ENCODE results near the gene SEMA4F. TPM values are rescaled to one million over a fixed set of nuclear protein-coding genes. Genes with fewer than 3 reads are reported as not detected.

Gene SEMA4F
- total and polyA plus RNA-seq, 4 experiments from 2014 or later: 6.8 to 21.6 (median 13.8) TPM

- intact Hi-C loops (cut with micrococcal nuclease): loop anchor here (5.0 kb wide), 1 partner anchor 934 kb away; no protein-coding TSS in a partner anchor
- DNase-seq: no peak
- Mint-ChIP-seq H3K4me1 (no peaks in the 10 kb centered on the region), H3K36me3 (peaks cover 0 to 17% of the 10 kb centered on the region in 2 donors), H3K27me3 (peaks cover 0 to 2% of the 10 kb centered on the region in 2 donors), H3K4me3 (no peak overlapping the region), H3K27ac (no peak overlapping the region), H3K9me3 (no peaks in the 10 kb centered on the region)
- CTCF ChIA-PET (ENCODE audit: partially characterized antibody): interaction anchor here (0.6 to 1.3 kb wide), 2 partner anchors 183 to 468 kb away, joined by 3 to 5 read pairs; no protein-coding TSS in a partner anchor
- H3K27ac ChIP-seq (ENCODE audit: low read depth, low read length): no peak overlapping the region
- no peaks in the 10 kb centered on the region for H3K4me1 ChIP-seq (ENCODE audit: insufficient read depth, low read length)
- POLR2A ChIA-PET (ENCODE audit: partially characterized antibody): no interaction called here
- H3K9me3 ChIP-seq (ENCODE audit: control insufficient read depth in 1 of 2, low read length in 2 of 2): no peaks in the 10 kb centered on the region
- H3K27me3 ChIP-seq (ENCODE audit: insufficient read depth, low read length): no peaks in the 10 kb centered on the region
- no peak overlapping the region for H3K4me3 ChIP-seq (ENCODE audit: low read length in 2 of 2)
- no peaks in the 10 kb centered on the region for H3K36me3 ChIP-seq (ENCODE audit: insufficient read depth, low read length)
Measured at GRCh38 chr2:74693668-74694067, 39.6 kb downstream of the SEMA4F start.

GRCh38 chr2:74694281-74694680, 40.2 kb downstream of the SEMA4F start:
- peaks cover 0 to 22% of the 10 kb centered on the region in 2 donors for H3K36me3 Mint-ChIP-seq
- no peak overlapping the region for H3K27ac ChIP-seq (ENCODE audit: low read depth, low read length)
- intact Hi-C loops (cut with micrococcal nuclease): loop anchor here (5.0 kb wide), 1 partner anchor 933 kb away; no protein-coding TSS in a partner anchor
- H3K4me3 ChIP-seq (ENCODE audit: low read length in 2 of 2): no peak overlapping the region
- ChIA-PET POLR2A (ENCODE audit: partially characterized antibody) (no interaction called here), CTCF (ENCODE audit: partially characterized antibody) (interaction anchor here (0.6 to 1.3 kb wide), 4 partner anchors 9 to 467 kb away, joined by 3 to 5 read pairs (median 3); no protein-coding TSS in a partner anchor)
- H3K27ac Mint-ChIP-seq: no peak overlapping the region
- H3K9me3 Mint-ChIP-seq: no peaks in the 10 kb centered on the region
- no peaks in the 10 kb centered on the region for H3K4me1 Mint-ChIP-seq
- H3K27me3 Mint-ChIP-seq: peaks cover 0 to 2% of the 10 kb centered on the region in 2 donors
- no peak for DNase-seq
- H3K36me3 ChIP-seq (ENCODE audit: insufficient read depth, low read length): no peaks in the 10 kb centered on the region
- H3K27me3 ChIP-seq (ENCODE audit: insufficient read depth, low read length): no peaks in the 10 kb centered on the region
- no peak overlapping the region for H3K4me3 Mint-ChIP-seq
- no peaks in the 10 kb centered on the region for H3K9me3 ChIP-seq (ENCODE audit: control insufficient read depth in 1 of 2, low read length in 2 of 2)
- H3K4me1 ChIP-seq (ENCODE audit: insufficient read depth, low read length): no peaks in the 10 kb centered on the region

- ChIA-PET CTCF (ENCODE audit: partially characterized antibody) (no interaction called here), POLR2A (ENCODE audit: partially characterized antibody) (no interaction called here)
- H3K27me3 ChIP-seq (ENCODE audit: insufficient read depth, low read length): no peaks in the 10 kb centered on the region
- H3K4me3 ChIP-seq (ENCODE audit: low read length in 2 of 2): no peak overlapping the region
- no peak overlapping the region for H3K27ac ChIP-seq (ENCODE audit: low read depth, low read length)
- Mint-ChIP-seq H3K9me3 (no peaks in the 10 kb centered on the region), H3K27ac (no peak overlapping the region), H3K4me1 (peaks cover 0 to 2% (median 0%) of the 10 kb centered on the region in 4 donors), H3K4me3 (no peak overlapping the region), H3K36me3 (peaks cover 0 to 35% of the 10 kb centered on the region in 2 donors), H3K27me3 (peaks cover 0 to 3% of the 10 kb centered on the region in 2 donors)
- no peak for DNase-seq
- intact Hi-C loops (cut with micrococcal nuclease): no loop called here
- H3K9me3 ChIP-seq (ENCODE audit: control insufficient read depth in 1 of 2, low read length in 2 of 2): no peaks in the 10 kb centered on the region
- H3K4me1 ChIP-seq (ENCODE audit: insufficient read depth, low read length): no peaks in the 10 kb centered on the region
- H3K36me3 ChIP-seq (ENCODE audit: insufficient read depth, low read length): no peaks in the 10 kb centered on the region
Measured at GRCh38 chr2:74695663-74696062, 41.6 kb downstream of the SEMA4F start.

- peaks cover 0 to 2% (median 0%) of the 10 kb centered on the region in 4 donors for H3K4me1 Mint-ChIP-seq
- intact Hi-C loops (cut with micrococcal nuclease): no loop called here
- DNase-seq: no peak
- H3K27ac ChIP-seq (ENCODE audit: low read depth, low read length): no peak overlapping the region
- peaks cover 0 to 3% of the 10 kb centered on the region in 2 donors for H3K27me3 Mint-ChIP-seq
- no peaks in the 10 kb centered on the region for H3K9me3 ChIP-seq (ENCODE audit: control insufficient read depth in 1 of 2, low read length in 2 of 2)
- H3K9me3 Mint-ChIP-seq: no peaks in the 10 kb centered on the region
- CTCF ChIA-PET (ENCODE audit: partially characterized antibody): interaction anchor here (2.8 kb wide), 1 partner anchor 18 kb away, joined by 9 read pairs; no protein-coding TSS in a partner anchor
- H3K4me1 ChIP-seq (ENCODE audit: insufficient read depth, low read length): no peaks in the 10 kb centered on the region
- no peak overlapping the region for H3K4me3 Mint-ChIP-seq
- no peak overlapping the region for H3K4me3 ChIP-seq (ENCODE audit: low read length in 2 of 2)
- POLR2A ChIA-PET (ENCODE audit: partially characterized antibody): no interaction called here
- H3K27me3 ChIP-seq (ENCODE audit: insufficient read depth, low read length): no peaks in the 10 kb centered on the region
- peak overlapping the region in 1 of 7 donors; percentile 6 for H3K27ac Mint-ChIP-seq
- H3K36me3 Mint-ChIP-seq: peaks cover 5 to 44% of the 10 kb centered on the region in 2 donors
- H3K36me3 ChIP-seq (ENCODE audit: insufficient read depth, low read length): no peaks in the 10 kb centered on the region
Measured at GRCh38 chr2:74696829-74697228, 42.8 kb downstream of the SEMA4F start.

GRCh38 chr2:74700643-74701372, 46.8 kb downstream of the SEMA4F start:
- no peaks in the 10 kb centered on the region for H3K9me3 Mint-ChIP-seq
- POLR2A ChIA-PET (ENCODE audit: partially characterized antibody): no interaction called here
- H3K36me3 Mint-ChIP-seq: peaks cover 5 to 49% of the 10 kb centered on the region in 2 donors
- Histone ChIP-seq H3K4me3 (ENCODE audit: low read length in 2 of 2) (no peak overlapping the region), H3K36me3 (ENCODE audit: insufficient read depth, low read length) (no peaks in the 10 kb centered on the region), H3K27ac (ENCODE audit: low read depth, low read length) (no peak overlapping the region), H3K9me3 (ENCODE audit: control insufficient read depth in 1 of 2, low read length in 2 of 2) (no peaks in the 10 kb centered on the region), H3K27me3 (ENCODE audit: insufficient read depth, low read length) (no peaks in the 10 kb centered on the region), H3K4me1 (ENCODE audit: insufficient read depth, low read length) (no peaks in the 10 kb centered on the region)
- peaks cover 0 to 2% (median 0%) of the 10 kb centered on the region in 4 donors for H3K4me1 Mint-ChIP-seq
- CTCF ChIA-PET (ENCODE audit: partially characterized antibody): interaction anchor here (1.0 to 1.1 kb wide), 3 partner anchors 9 to 175 kb away, joined by 3 to 4 read pairs (median 3); no protein-coding TSS in a partner anchor
- DNase-seq: no peak
- H3K27me3 Mint-ChIP-seq: peaks cover 0 to 1% of the 10 kb centered on the region in 2 donors
- no peak overlapping the region for H3K27ac Mint-ChIP-seq
- no peak overlapping the region for H3K4me3 Mint-ChIP-seq
- intact Hi-C loops (cut with micrococcal nuclease): no loop called here

- H3K4me1 Mint-ChIP-seq: peaks cover 0 to 2% (median 0%) of the 10 kb centered on the region in 4 donors
- Histone ChIP-seq H3K27me3 (ENCODE audit: insufficient read depth, low read length) (no peaks in the 10 kb centered on the region), H3K4me1 (ENCODE audit: insufficient read depth, low read length) (no peaks in the 10 kb centered on the region), H3K4me3 (ENCODE audit: low read length in 2 of 2) (no peak overlapping the region), H3K27ac (ENCODE audit: low read depth, low read length) (no peak overlapping the region), H3K36me3 (ENCODE audit: insufficient read depth, low read length) (no peaks in the 10 kb centered on the region), H3K9me3 (ENCODE audit: control insufficient read depth in 1 of 2, low read length in 2 of 2) (no peaks in the 10 kb centered on the region)
- ChIA-PET CTCF (ENCODE audit: partially characterized antibody) (no interaction called here), POLR2A (ENCODE audit: partially characterized antibody) (no interaction called here)
- no peaks in the 10 kb centered on the region for H3K9me3 Mint-ChIP-seq
- no peak overlapping the region for H3K4me3 Mint-ChIP-seq
- H3K27me3 Mint-ChIP-seq: peaks cover 0 to 1% of the 10 kb centered on the region in 2 donors
- peaks cover 5 to 48% of the 10 kb centered on the region in 2 donors for H3K36me3 Mint-ChIP-seq
- H3K27ac Mint-ChIP-seq: peak overlapping the region in 1 of 7 donors; percentile 9
- intact Hi-C loops (cut with micrococcal nuclease): no loop called here
- DNase-seq: no peak
Measured at GRCh38 chr2:74702001-74702715, 48.1 kb downstream of the SEMA4F start.

- no peak overlapping the region for H3K27ac Mint-ChIP-seq
- Histone ChIP-seq H3K36me3 (ENCODE audit: insufficient read depth, low read length) (no peaks in the 10 kb centered on the region), H3K4me3 (ENCODE audit: low read length in 2 of 2) (no peak overlapping the region), H3K9me3 (ENCODE audit: control insufficient read depth in 1 of 2, low read length in 2 of 2) (no peaks in the 10 kb centered on the region), H3K4me1 (ENCODE audit: insufficient read depth, low read length) (no peaks in the 10 kb centered on the region), H3K27ac (ENCODE audit: low read depth, low read length) (no peak overlapping the region), H3K27me3 (ENCODE audit: insufficient read depth, low read length) (no peaks in the 10 kb centered on the region)
- intact Hi-C loops (cut with micrococcal nuclease): no loop called here
- POLR2A ChIA-PET (ENCODE audit: partially characterized antibody): no interaction called here
- H3K27me3 Mint-ChIP-seq: peaks cover 0 to 1% of the 10 kb centered on the region in 2 donors
- no peak for DNase-seq
- H3K4me3 Mint-ChIP-seq: no peak overlapping the region
- H3K36me3 Mint-ChIP-seq: peaks cover 6 to 53% of the 10 kb centered on the region in 2 donors
- CTCF ChIA-PET (ENCODE audit: partially characterized antibody): interaction anchor here (1.9 kb wide), 1 partner anchor 11 kb away, joined by 8 read pairs; no protein-coding TSS in a partner anchor
- H3K4me1 Mint-ChIP-seq: peaks cover 0 to 2% (median 0%) of the 10 kb centered on the region in 4 donors
- H3K9me3 Mint-ChIP-seq: peaks cover 0 to 2% (median 0%) of the 10 kb centered on the region in 8 donors
Measured at GRCh38 chr2:74703373-74703772, 49.3 kb downstream of the SEMA4F start.

Measured in CD4-positive, alpha-beta memory T cell (primary cell).